ENCODE measurements around the gene AGBL5. TPM values are rescaled to one million over a fixed set of nuclear protein-coding genes. Genes with fewer than 3 reads are reported as not detected.

AGBL5 gene
- polyA plus RNA-seq, 2 of the 4 experiments (the other 2 are of a cell fraction): 25.5 to 52.7 TPM

GRCh38 chr2:27076323-27076722 is 24.9 kb downstream of the AGBL5 start:
- WGBS (ENCODE audit: missing lambda C conversion rate): 80% methylated on average over 4 of the region's 4 CpGs
- H3K27ac ChIP-seq: no peak overlapping the region
- no peak for ATAC-seq
- peak in 1 of 2 experiments; percentile 30 for DNase-seq (ENCODE audit: low read depth in 1 of 2, low spot score in 1 of 2)
- no peak for TF ChIP-seq POLR2A (IDR thresholded peaks at IDR 0.05; ENCODE audit: low read length)
- TF ChIP-seq JUN (IDR thresholded peaks at IDR 0.05): no peak
- TF ChIP-seq FOSL2 (IDR thresholded peaks at IDR 0.05): no peak
- no peak for TF ChIP-seq FOSL2 (CRISPR knock-in tag; IDR thresholded peaks at IDR 0.05)
- no peak for TF ChIP-seq HEYL (CRISPR knock-in tag; IDR thresholded peaks at IDR 0.05)
- no peak for TF ChIP-seq RCOR1 (IDR thresholded peaks at IDR 0.05; ENCODE audit: low read depth, low read length)
- no peak for TF ChIP-seq TP53 (CRISPR knock-in tag; IDR thresholded peaks at IDR 0.05)
- TF ChIP-seq NR3C1 (IDR thresholded peaks at IDR 0.05): no peak
- TF ChIP-seq NFE2L2 (conservative IDR thresholded peaks at IDR 0.05; ENCODE audit: low read length): no peak; the same call in none of the 2 replicates
- TF ChIP-seq RFX5 (IDR thresholded peaks at IDR 0.05): no peak
- TF ChIP-seq ELK1 (IDR thresholded peaks at IDR 0.05; ENCODE audit: low read depth, low read length): no peak
- TF ChIP-seq ZC3H11A (IDR thresholded peaks at IDR 0.05): no peak
- no peak for TF ChIP-seq USF2 (IDR thresholded peaks at IDR 0.05)
- no peak for TF ChIP-seq POLR2AphosphoS2 (conservative IDR thresholded peaks at IDR 0.05; ENCODE audit: low read length)
- no peak for TF ChIP-seq ZNF302 (CRISPR knock-in tag; IDR thresholded peaks at IDR 0.05)
- TF ChIP-seq RNF2 (IDR thresholded peaks at IDR 0.05; ENCODE audit: borderline replicate concordance, low read depth): no peak
- no peak for TF ChIP-seq HOXA7 (CRISPR knock-in tag; IDR thresholded peaks at IDR 0.05)
- TF ChIP-seq E2F6 (IDR thresholded peaks at IDR 0.05; ENCODE audit: borderline replicate concordance, low read depth): no peak
- TF ChIP-seq CEBPB (IDR thresholded peaks at IDR 0.05): no peak
- H3K9me3 ChIP-seq: no peaks in the 10 kb centered on the region
- H3K4me2 ChIP-seq: no peak overlapping the region
- POLR2A ChIA-PET: no interaction called here
- H3K4me3 ChIP-seq: no peak overlapping the region
- H3K4me1 ChIP-seq: peaks cover 7% of the 10 kb centered on the region
- CTCF ChIA-PET: interaction anchor here (1.2 to 1.5 kb wide), 4 partner anchors 9 to 22 kb away, joined by 3 to 9 read pairs (median 6); partner anchors contain the start of gene KHK
- FAIRE-seq: no peak

GRCh38 chr2:27077231-27077630 is 25.8 kb downstream of the AGBL5 start:
- Histone ChIP-seq H3K27ac (no peak overlapping the region), H3K9me3 (no peaks in the 10 kb centered on the region), H3K4me1 (peaks cover 11% of the 10 kb centered on the region), H3K4me3 (no peak overlapping the region), H3K4me2 (no peak overlapping the region)
- ATAC-seq: no peak
- POLR2A ChIA-PET: no interaction called here
- no peak for FAIRE-seq
- DNase-seq (ENCODE audit: low read depth in 1 of 2, low spot score in 1 of 2): no peak
- CTCF ChIA-PET: interaction anchor here (0.6 to 1.5 kb wide), 7 partner anchors 8 to 226 kb away, joined by 3 to 9 read pairs (median 3); partner anchors contain the start of gene KHK
- WGBS (ENCODE audit: missing lambda C conversion rate): 78% methylated on average over 7 of the region's 7 CpGs
- TF ChIP-seq RARB (CRISPR knock-in tag; IDR thresholded peaks at IDR 0.05) (no peak), JUNB (IDR thresholded peaks at IDR 0.05) (no peak), GATA3 (IDR thresholded peaks at IDR 0.05; ENCODE audit: borderline replicate concordance) (no peak), SMC3 (IDR thresholded peaks at IDR 0.05) (no peak), MAZ (IDR thresholded peaks at IDR 0.05; ENCODE audit: borderline replicate concordance, low read depth, low read length) (no peak), HES2 (IDR thresholded peaks at IDR 0.05) (no peak), HOXB5 (CRISPR knock-in tag; IDR thresholded peaks at IDR 0.05) (no peak), TFCP2L1 (CRISPR knock-in tag; IDR thresholded peaks at IDR 0.05) (no peak), POLR2A (IDR thresholded peaks at IDR 0.05; ENCODE audit: low read length) (no peak), ELK1 (IDR thresholded peaks at IDR 0.05; ENCODE audit: low read depth, low read length) (no peak), HMGXB4 (CRISPR knock-in tag; IDR thresholded peaks at IDR 0.05; ENCODE audit: borderline replicate concordance) (no peak), E2F6 (IDR thresholded peaks at IDR 0.05; ENCODE audit: borderline replicate concordance, low read depth) (no peak), ZFP36 (IDR thresholded peaks at IDR 0.05; ENCODE audit: borderline replicate concordance, partially characterized antibody) (no peak), FOSB (CRISPR knock-in tag; IDR thresholded peaks at IDR 0.05) (no peak), POLR2AphosphoS2 (conservative IDR thresholded peaks at IDR 0.05; ENCODE audit: low read length) (no peak), CBX2 (IDR thresholded peaks at IDR 0.05; ENCODE audit: borderline replicate concordance, low read depth) (no peak), BHLHE40 (IDR thresholded peaks at IDR 0.05; ENCODE audit: low read depth, low read length) (no peak), BCL3 (IDR thresholded peaks at IDR 0.05) (no peak)
